Stimulated activated CD8-positive, alpha-beta memory T cell treated with anti-CD3 and anti-CD28 coated beads, Interleukin-7, amount 100 ng/mL, for 48 hours (primary cell): ENCODE data around the gene MRM2.

Experiments
- DNase-seq, 2 donors: peaks; one replicate each; pipeline ENCODE4 v3.0.0-alpha.2; 2020; ENCODE audit warnings: low read depth in 1 of 2; ENCODE audit errors: extremely low read depth in 1 of 2

Gene MRM2

DNA sequence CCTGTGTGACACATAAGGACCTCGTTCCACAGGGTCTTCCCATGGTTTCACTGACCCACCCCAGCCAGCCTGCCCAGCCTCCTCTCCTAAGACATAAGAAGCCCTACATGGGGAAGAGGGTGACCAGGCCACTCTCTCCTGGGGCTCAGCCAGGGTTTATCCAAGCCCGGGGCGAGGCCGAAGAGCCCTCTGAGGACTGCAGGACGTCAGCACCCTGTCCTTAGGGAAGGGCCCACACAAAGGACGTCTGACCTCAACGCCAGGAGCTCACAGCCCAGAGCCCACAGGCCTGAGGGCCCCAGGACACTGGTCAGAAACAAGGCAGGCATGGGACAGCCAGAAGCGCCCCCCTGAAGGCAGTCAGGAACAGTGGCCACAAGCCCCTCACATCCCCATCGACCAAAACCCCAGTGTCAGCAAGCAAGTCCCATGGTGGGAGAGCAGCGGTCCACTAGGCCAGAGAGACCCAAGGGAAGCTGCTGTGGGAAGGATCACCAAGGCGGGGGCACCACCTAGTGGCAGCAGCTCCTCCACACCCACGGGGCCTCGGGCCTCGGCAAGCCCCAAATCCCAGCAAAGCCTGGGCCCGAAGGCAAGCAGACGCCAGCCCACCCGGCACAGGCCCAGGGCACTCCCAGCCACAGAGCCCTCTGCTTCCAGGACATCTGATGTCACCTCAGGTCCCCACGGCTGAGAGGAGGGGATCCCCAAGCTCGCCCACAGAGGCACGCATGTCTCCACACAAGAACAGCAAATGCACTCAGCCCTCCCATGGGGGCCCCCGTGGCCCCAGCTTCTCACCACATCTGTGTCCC lies 32.7 kb downstream of the MRM2 start:
- DNase-seq, result peak; percentile 15 to 17

- DNase-seq, result no peak
Measured at GRCh38 chr7:2208712-2209111, 33.3 kb downstream of the MRM2 start.

GRCh38 chr7:2205036-2205780 lies 36.8 kb downstream of the MRM2 start:
- DNase-seq, result no peak

- DNase-seq, result no peak
Measured at GRCh38 chr7:2204446-2204845, 37.6 kb downstream of the MRM2 start.

- no peak for DNase-seq
Measured at GRCh38 chr7:2203766-2204300, 38.2 kb downstream of the MRM2 start.

DNA sequence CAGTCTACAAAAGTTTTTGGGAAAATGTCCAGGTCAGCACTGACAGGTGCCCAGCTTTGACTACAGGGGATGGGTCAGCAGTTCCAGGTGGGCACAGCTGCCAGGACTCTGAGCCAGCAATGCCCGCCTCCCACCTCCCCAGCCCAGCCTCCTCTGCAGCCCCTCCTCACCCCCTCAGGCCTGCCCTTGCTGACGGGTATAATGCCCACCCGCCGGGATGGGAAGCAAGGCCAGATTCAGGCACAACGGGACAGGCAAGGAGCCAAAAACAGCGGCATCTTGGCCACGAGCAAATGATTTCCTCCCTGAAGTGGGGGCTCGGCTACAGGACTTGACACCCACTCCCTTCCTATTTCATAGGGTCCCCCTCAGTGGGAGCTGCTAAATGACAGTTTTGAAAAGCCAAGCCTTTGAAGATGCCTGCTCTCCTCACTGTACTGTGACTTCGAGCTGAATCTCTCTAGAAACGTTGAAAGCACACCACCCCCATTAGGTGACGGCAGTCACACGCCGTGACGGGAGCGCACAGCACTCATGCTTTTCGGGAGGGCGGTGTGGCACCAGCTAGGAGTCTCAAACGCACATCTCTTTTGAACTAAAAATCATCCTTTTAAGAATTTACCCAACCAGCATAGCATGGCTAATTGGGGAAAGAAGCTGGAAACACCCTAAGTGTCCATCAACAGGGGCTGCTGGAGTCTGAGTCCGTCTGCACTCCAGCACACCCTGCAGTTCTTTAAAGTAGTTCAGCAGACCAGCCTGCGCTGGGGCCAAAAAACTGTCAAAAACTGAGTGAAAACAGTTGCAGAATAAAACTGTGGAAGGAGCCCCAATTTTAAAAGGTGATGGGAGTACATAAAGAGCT lies 38.9 kb downstream of the MRM2 start:
- DNase-seq, result no peak

- no peak for DNase-seq
Measured at GRCh38 chr7:2202361-2202761, 39.6 kb downstream of the MRM2 start.

GRCh38 chr7:2201686-2202360 lies 40.2 kb downstream of the MRM2 start:
- no peak for DNase-seq

DNA sequence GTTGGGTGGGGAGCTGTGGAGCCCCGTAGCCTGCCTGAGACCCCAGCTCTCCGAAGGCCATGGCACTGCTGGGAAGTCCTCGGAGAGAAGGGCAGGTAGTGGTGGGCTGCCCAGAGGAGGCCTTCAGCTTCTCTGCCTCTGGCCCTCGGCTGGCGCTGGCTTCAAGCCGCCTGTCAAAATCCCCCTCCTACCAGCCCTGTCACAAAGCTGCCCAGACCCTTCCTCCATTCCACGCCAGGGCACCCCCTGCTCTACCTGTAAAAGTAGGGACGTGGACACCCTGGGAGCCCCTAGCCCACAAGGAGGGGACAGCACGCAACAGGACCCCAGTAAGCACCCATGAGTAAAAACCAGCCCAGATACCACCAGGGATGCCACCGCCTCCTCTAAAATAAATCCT lies 40.9 kb downstream of the MRM2 start:
- DNase-seq, result no peak

DNA sequence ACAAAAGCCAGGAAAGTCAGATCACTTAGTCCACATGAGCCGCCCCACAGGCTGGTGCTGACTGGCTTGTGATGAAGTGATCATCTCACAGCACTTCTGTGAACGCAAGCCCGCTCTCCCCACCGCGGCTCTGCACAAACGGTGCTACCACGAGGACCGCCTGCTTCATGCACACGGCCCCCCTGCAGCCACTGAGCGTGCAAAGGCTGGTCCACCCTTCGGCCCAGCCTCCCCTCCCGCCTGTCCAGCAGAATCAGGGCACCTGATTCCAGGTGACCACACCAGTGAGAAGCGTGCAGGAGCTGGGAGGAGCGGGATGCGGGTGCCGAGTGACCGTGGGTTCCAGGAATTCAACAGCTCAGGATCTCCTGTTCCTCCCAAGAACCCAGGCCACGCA lies 41.4 kb downstream of the MRM2 start:
- DNase-seq, result no peak

- no peak for DNase-seq
Measured at GRCh38 chr7:2199956-2200583, 41.9 kb downstream of the MRM2 start.

GRCh38 chr7:2199528-2199927 lies 42.5 kb downstream of the MRM2 start:
- no peak for DNase-seq

GRCh38 chr7:2198760-2199159 lies 43.2 kb downstream of the MRM2 start:
- no peak for DNase-seq

- DNase-seq, result no peak
Measured at GRCh38 chr7:2198206-2198605, 43.8 kb downstream of the MRM2 start.

GRCh38 chr7:2197436-2198155 lies 44.4 kb downstream of the MRM2 start:
- DNase-seq, result no peak

DNA sequence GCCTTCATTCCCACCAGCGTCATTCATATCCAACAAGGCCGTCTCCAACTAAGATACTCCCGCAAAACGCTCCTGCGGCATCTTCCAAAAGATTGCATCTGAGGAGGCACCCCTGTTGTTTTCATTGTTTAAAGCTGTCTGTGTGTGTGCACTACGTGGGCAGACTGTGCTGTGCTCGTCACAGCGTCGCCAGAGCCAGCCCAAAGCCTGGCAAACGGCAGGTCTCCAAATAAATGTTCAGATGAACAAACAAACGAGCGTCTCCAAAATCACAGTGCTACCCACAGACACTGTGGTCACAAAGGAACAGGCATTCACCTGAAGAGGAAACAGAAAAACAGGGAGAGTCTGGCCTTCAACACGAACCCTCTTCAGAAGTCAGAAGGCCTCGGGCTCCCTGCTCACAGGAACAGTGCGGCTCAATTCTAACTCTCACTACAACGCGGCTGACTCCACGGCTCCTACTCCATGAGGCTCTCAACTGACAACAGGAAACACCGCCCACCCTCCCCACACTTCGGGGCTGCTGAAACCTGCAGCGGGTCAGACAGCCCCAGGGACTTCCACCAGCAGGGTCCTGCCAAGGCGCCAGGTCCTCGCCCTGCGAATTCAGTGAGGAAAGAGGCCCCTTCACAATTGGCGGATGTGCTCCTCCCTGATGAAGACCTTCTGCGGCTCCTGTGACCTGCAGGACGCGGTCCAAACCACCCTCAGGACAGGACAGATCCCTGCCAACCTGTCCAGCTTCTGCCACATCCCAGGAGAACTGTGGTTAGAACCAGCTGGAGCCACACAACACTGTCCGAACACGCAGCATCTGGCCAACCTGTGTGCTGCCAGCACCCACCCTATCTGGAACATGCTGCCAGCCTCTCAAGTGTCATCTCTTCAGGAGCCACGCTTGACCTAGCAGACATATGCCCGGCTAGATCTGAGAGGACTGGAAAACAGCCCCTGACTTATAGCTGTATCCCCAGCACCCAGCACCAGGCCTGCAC lies 45.3 kb downstream of the MRM2 start:
- DNase-seq, result no peak

GRCh38 chr7:2195400-2196246 lies 46.4 kb downstream of the MRM2 start:
- no peak for DNase-seq
